GM10266 (cell line): Measurements from ENCODE around the gene KRT3.

Source experiments
- DNase-seq: peaks from one replicate; pipeline ENCODE4 v3.0.0; 2012; ENCODE audit errors: extremely low spot score
- CTCF ChIP-seq: IDR thresholded peaks from 2 replicates; pipeline ENCODE4 v1.5.1; 2012; ENCODE audit warnings: mild to moderate bottlenecking, low read depth; ENCODE audit not compliant: control insufficient read depth, insufficient read depth; ENCODE audit errors: missing control alignments

KRT3 gene

GRCh38 chr12:52794479-52795331 is 1.2 kb downstream of the KRT3 start:
- no peak for TF ChIP-seq CTCF
- no peak for DNase-seq

DNA sequence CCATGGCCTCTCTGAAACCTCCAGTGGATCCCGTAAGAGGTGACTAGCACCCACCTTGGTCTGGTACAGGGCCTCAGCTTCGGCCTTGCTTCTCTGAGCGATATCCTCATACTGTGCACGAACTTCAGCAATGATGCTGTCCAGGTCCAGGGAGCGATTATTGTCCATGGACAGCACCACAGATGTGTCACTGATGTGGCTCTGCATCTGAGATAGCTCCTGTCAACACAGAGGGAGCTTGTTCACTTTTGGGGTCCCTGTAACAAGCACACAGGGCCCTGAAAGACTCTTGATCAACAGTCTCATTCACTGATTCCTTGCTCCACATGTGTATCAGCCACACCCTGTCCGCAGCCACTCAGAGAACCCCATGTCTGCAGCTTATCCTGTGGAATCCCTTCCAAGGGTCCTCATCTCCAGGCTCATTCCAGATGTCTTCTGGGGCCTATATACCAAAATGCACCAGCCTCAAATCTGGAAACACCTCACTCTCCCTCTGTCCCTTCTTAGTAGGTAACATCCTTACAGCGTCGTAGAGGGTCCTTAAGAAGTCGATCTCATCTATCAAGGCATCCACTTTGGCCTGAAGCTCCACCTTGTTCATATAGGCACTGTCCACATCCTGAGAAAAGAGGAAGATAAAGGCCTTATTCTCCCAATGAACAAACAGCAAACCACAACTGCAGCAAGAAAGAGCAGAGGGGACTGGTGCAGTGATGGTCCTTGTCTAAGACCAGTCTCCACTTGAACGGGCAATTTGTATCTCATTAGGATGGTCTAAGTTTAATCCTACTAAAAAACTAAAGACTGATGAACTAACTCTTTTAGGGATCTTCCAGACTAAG is 3.5 kb downstream of the KRT3 start:
- DNase-seq = no peak
- TF ChIP-seq CTCF = no peak

DNA sequence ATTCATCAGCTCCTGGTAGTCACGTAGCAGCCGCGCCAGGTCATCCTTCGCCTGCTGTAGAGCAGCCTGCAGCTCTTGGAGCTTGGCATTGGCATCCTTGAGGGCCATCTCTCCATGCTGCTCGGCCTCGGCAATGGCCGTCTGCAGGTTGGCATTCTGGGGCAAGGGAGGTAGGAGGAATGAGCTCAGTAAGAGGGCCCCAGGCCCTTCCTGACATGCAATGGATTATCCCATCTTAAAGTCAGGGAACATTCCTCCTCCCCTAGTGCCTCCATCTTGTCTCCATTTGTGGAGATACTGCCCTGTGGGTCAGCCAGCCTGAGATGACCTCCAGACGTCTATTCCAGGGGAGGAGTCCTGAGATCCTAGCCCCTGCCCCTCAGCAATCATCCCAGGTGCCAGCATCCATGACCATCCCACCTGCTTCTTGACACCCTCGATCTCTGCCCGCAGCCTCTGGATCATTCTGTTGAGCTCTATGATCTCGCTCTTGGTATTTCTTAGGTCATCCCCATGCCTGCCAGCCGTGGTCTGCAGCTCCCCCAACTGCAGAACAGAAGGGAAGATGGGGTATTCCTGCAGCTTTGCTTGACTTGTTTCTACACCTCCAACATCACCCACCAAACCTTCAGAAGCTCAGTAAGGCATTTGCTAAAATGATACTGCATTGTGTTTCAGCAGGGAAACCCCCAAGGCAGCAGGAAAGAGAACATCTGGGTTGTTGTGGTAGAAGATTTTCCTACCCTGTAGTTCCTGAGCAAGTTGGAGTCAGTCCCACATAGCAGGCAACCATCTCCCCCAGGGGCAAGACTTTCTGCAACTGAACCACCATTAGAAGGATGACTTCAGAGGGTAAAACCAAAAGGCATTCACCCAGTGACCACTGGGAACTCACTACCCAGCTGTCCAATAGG is 4.4 kb downstream of the KRT3 start:
- no peak for DNase-seq
- TF ChIP-seq CTCF = no peak

- DNase-seq = no peak
- TF ChIP-seq CTCF = no peak
Observed at GRCh38 chr12:52790427-52791270, 5.3 kb downstream of the KRT3 start.

DNA sequence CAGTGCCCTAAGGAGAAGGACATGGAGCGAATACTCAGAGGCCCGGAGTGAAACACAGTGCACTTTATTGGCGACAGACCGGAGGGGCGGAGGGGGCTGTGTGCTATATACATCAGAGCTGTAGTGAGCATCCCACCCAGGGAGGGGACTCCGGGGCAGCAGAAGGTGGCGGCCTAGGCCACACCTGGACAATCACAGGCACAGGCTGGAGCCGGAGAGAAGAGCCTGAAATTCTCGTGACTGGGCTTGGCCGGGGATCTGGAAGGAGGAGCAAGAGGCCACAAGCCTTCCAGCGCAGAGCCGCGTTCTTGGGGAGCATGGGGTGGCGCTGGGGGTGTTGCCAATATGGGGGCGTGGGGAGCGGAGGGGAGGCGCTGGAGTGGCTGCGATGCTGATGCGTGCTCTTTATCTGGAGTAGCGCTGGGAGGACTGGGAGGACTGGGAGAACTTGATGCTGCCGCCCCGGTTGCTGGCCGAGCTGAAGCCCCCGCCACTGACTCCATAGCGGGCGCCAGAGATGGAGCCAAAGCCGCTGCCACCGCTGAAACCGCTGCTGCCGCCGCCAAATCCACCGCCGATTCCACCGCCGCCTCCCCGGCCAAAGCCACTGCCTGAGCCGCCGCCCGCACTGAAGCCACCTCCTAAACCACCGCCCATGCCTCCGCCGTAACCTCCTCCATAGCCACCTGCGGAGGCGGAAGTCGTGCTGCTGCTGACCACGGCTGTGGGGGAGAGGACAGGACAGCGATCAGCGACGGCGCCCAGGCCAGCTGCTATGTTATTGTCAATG is 6.1 kb downstream of the KRT3 start:
- DNase-seq = no peak

More for the DNA sequence above, 6.1 kb downstream of the KRT3 start:
- TF ChIP-seq CTCF = no peak
